Gastroesophageal sphincter (tissue), 3 donors: ENCODE results near the gene ATP9A.

Experiments used
- CTCF ChIP-seq, 4 experiments: fragments of 200-600 bp in 2 of 4; fragments of 450-650 bp in 2 of 4; sonication (generic) in 1 of 4; IDR thresholded peaks; one replicate each; pipeline ENCODE4 v1.5.1; 2017 to 2019; ENCODE audit warnings: antibody characterized with exemption in 4 of 4, mild to moderate bottlenecking in 2 of 4, moderate library complexity in 2 of 4
- EP300 ChIP-seq: sonication (generic); formaldehyde crosslinking; IDR thresholded peaks from one replicate; pipeline ENCODE4 v1.6.1; 2017; ENCODE audit warnings: antibody characterized with exemption, mild to moderate bottlenecking
- POLR2A ChIP-seq, 2 donors: fragments of 450-650 bp; IDR thresholded peaks; one replicate each; pipeline ENCODE4 v1.6.1; 2017; ENCODE audit warnings: antibody characterized with exemption in 2 of 2, mild to moderate bottlenecking in 2 of 2, moderate library complexity in 1 of 2

DNA sequence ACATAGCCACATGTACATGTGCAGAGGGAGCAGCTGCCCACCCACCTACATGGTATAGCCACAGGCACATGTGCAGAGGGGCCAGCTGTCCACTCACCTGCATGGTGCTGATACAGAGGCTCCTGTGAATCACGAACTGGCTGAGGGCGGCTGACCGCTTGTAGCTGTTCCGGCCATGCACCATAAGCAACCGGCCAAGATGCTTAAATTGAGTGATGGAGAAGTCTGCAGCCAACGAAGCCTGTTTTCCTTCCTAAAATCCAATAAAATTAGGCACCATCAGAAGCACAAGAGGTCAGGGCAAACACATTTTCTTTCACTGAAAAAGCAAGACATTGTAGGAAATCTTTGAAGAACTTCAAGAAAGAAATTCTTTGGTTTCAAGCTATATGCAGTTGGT, 154.6 kb downstream of the ATP9A start:
- TF ChIP-seq POLR2A (IDR thresholded peaks at IDR 0.05) = no peak
- TF ChIP-seq CTCF (IDR thresholded peaks at IDR 0.05) = no peak
- TF ChIP-seq EP300 = no peak
